LHCN-M2 (cell line): ENCODE data around the gene MKNK1. TPM values are rescaled to one million over a fixed set of nuclear protein-coding genes. Genes with fewer than 3 reads are reported as not detected.
A peak's percentile ranks its signal among the peaks of the same experiment; 100 is the strongest.
"Not testable (repeated sequence)": the region's sequence is repeated elsewhere in the genome, so short reads cannot be mapped to it uniquely, and the experiment has no call there.

ENCODE experiments used
- DNase-seq: peaks from one replicate; pipeline ENCODE4 v3.0.0-alpha.2; 2012; ENCODE audit warnings: low read depth
- polyA plus RNA-seq: library from polyadenylated mRNA; unstranded; fragments of >200 nt; gene quantifications from one replicate; pipeline ENCODE4 v1.2.1, GENCODE V29; 2012; ENCODE audit warnings: missing spikeins
- total RNA-seq: library from RNA; depleted of rRNA; stranded (reverse); fragments of >200 nt; gene quantifications from 2 replicates; pipeline ENCODE4 v1.2.3, GENCODE V29; 2014; rRNA removed

MKNK1 gene
- 7.3 and 12.6 TPM in 2 replicates for total RNA-seq
- polyA plus RNA-seq, result 18.9 TPM

DNA sequence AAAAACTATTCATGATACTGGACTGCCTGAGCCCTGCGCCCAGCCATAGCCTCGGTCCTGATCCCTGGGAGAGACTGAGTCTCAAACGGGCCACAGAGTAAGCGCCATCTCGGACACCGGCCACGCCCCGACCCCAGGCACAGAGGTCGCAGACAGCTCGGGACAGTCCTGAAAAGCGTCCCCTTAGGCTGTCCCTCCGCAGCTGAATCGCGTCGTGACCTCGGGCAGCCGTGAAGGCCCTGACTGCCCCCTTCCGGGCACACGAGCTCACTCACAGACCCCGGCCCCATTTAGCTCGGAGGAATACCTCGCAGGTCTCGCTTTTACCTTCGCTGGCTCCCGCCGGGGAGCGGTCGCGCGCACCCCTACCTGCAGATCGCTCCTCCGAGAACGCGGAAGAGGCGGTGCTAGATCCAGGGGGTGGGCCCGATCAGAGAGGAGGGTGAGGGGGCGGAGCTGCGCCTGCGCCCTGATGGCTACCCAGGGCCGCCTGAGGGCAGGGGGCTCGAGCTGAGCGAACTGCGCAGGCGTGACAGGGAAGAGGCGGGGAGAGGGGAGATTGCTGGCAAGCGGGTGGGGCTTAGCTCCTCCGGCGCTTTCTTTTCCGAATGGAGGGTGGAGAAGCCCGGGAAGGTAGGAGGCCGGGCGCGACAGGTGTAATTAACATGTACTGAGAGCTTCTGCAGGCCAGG, at the start of gene MKNK1:
TSS of gene MKNK1 (minus strand) at position 411 of the 692 bp plus-strand sequence. CDS start 20,941 bp downstream, outside the sequence.
- peak; percentile 86 for DNase-seq

- DNase-seq, result no peak
Observed at GRCh38 chr1:46653405-46653958, 49.4 kb upstream of the MKNK1 start.

DNA sequence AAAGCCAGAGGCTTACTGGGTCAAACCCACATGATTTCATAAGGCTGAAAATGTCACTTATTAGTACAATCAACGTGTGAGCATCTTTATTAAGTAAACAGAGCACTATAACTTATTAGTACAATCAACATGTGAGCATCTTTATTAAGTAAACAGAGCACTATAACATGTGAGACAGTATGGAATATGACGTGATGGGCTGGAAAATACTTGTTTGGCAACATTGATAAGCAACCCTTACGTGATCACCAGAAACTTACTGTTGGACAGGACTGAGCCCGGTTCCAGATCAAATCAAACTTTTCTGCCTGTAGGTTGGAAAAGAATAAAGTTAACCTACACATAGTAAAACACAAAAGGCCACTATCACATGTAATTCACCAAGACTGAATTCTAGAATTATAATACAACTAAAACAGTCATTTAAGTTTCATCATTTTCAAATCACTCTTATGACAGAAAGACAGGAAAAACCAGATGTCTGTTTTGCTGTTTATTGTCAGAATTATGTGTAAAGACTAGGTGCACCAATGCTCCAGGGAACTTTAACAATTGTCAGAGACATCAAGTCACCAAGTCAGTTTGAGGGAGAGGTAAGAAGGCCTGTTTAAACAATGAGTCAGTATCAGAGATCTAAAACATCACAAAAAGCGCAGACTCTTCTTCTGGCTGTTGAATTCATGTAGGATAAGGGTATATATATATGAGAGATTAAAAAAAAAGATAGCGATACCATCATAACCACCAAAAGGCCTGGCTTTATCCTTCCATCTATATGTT, 48.4 kb upstream of the MKNK1 start:
- DNase-seq, result no peak

DNA sequence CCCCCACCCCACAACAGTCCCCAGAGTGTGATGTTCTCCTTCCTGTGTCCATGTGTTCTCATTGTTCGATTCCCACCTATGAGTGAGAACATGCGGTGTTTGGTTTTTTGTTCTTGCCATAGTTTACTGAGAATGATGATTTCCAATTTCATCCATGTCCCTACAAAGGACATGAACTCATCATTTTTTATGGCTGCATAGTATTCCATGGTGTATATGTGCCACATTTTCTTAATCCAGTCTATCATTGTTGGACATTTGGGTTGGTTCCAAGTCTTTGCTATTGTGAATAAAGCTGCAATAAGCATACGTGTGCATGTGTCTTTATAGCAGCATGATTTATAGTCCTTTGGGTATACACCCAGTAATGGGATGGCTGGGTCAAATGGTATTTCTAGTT, 47.1 kb upstream of the MKNK1 start:
- not testable (repeated sequence) for DNase-seq

DNA sequence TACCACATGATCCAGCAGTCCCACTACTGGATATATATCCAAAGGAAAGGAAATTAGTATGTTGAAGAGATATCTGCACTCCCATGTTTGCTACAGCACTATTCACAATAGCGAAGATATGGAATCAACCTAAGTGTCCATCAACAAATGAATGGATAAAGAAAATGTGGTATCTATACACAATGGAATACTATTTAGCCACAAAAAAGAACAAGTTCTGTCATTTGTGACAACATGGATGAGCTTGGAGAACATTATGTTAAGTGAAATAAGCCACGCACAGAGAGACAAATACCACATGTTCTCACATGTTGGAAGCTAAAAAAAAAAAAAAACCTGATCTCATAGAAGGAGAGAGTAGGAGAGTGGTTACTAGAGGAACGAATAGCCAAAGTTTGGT, 46.4 kb upstream of the MKNK1 start:
- DNase-seq, result no peak

DNA sequence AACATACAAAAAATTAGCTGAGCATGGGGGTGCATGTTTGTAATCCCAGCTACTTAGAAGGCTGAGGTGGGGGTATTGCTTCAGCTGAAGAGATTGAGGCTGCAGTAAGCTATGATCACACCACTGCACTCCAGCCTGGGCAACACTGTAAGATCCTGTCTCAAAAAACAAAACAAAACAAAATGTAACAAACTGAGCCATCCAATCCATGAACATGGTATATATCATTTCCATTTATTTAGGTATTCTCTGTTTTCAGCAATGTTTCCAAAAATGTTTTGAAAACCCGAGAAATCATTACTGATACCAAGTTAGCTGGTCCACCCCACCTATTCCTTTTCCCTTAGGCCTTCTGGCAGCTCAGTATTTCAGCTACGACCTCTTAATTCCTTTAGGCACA, 45.7 kb upstream of the MKNK1 start:
- no peak for DNase-seq

DNA sequence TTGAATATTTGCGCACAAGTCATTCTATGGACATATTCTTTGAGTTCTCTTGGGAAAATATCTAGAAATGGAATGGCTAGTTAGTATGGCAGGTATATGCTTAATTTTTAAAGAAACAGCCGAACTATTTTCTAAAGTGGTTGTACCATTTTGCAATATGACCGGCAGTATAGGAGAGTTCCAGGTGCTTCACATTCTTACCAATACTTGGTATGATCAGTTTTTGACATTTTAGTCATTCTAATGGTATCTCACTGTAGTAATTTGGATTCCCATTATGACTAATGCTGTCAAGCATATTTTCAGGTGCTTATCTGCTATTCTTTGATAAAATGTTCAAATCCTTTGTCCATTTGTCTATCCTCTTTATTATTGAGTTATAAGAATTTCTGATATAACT, 43.5 kb upstream of the MKNK1 start:
- no peak for DNase-seq

- no peak for DNase-seq
Observed at GRCh38 chr1:46646844-46647243, 42.8 kb upstream of the MKNK1 start.

GRCh38 chr1:46646331-46646730, 42.3 kb upstream of the MKNK1 start:
- DNase-seq, result no peak

DNA sequence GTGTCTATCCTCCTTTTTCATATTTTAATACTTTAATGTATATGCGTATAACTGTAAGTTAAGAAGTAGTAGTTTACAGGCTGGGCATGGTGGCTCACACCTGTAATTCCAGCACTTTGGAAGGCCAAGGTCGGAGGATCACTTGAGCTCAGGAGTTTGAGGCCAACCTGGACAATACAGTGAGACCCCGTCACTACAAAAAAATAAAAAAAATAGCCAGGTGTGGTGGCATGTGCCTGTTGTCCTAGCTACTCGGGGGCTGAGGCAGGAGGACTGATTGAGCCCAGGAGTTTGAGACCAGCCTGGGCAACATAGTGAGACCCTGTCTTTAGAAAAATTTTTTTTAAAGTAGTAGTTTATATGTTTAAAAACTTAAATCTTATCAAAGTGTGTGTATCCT, 41.7 kb upstream of the MKNK1 start:
- DNase-seq, result no peak

DNA sequence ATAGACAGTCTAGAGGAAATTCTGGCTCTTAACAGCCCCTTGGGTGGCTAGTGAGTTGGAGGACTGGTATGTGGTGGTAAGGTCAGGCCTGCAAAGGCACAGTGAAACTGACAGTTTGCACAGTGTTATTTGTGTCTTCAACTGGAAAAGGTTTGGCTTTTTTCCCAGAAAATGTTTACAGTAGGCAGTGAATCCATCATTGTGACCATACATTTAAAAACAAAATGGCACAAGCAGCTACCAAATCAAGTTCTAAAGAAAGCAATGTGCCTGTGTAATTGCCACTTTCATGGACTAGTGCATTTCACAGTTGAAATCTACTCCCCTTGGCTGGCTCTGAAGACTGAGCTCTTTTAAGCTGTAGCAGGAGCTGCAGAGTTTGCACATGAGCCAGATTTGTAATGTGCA, 39.3 kb upstream of the MKNK1 start:
- peak; percentile 86 for DNase-seq

- no peak for DNase-seq
Observed at GRCh38 chr1:46642115-46642680, 38.1 kb upstream of the MKNK1 start.

- no peak for DNase-seq
Observed at GRCh38 chr1:46639547-46639946, 35.5 kb upstream of the MKNK1 start.

GRCh38 chr1:46638921-46639320, 34.9 kb upstream of the MKNK1 start:
- no peak for DNase-seq

DNA sequence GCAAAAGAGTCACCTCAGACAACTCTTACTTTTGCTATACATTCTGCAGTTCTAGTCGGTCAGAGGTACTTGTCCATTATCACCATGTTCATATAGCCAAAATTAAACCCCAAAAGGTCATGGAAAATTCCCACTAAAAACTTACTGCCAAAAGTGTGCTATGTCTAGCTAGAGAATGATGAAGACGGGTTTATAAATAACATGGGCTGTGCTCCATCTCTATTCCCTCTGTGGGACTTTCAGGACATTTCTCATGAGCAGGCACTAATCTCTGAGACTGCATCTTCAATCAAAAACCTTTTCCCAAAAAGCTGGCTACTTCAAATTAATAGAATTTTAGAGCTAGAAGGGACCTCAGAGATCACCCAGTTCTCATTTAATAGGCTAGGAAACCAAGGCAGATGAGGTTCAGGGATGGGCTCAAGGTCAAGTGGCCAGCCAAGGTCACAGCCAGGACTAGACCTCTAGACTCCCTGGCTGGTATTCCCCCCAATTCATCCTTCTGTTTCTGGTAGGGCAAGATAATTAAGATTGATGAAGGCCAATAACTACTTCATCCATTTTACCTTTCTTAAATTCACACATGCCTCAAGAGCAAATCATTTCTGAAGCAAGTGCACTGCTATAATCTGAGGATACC, 33.5 kb upstream of the MKNK1 start:
- no peak for DNase-seq

DNA sequence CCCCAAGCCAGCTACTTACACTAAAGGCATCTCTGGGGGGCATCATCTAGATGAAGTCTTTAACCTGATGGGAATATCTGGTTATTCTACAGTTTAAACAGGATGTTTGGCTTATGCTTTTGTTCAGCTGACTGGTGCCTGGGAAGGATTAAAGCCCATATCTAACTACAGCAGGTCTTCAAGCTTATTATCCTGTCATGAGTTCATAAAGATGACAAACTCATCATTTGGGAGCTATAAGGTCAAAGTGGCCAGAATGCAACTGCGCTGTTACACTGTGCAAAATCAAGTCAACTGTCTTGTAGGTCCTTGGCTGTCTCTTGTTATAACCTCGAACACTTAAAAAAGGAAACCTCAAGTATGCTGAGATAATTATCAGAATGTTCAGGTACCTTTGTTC, 31.1 kb upstream of the MKNK1 start:
- no peak for DNase-seq

DNA sequence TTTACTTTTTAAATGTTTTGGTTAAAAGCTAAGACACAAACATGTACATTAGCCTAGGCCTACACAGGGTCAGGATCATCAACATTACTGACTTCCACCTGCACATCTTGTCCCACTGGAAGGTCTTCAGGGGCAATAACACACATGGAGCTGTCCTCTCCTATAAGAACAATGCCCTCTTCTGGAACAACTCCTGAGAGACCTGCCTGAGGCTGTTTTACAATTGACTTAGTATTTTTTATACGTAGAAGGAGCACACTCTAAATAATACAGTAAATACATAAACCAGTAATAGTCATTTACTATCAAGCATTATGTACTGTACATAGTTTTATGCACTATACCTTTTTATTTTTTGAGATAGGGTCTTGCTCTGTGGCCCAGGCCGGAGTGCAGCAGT, 26.7 kb upstream of the MKNK1 start:
- DNase-seq, result no peak

DNA sequence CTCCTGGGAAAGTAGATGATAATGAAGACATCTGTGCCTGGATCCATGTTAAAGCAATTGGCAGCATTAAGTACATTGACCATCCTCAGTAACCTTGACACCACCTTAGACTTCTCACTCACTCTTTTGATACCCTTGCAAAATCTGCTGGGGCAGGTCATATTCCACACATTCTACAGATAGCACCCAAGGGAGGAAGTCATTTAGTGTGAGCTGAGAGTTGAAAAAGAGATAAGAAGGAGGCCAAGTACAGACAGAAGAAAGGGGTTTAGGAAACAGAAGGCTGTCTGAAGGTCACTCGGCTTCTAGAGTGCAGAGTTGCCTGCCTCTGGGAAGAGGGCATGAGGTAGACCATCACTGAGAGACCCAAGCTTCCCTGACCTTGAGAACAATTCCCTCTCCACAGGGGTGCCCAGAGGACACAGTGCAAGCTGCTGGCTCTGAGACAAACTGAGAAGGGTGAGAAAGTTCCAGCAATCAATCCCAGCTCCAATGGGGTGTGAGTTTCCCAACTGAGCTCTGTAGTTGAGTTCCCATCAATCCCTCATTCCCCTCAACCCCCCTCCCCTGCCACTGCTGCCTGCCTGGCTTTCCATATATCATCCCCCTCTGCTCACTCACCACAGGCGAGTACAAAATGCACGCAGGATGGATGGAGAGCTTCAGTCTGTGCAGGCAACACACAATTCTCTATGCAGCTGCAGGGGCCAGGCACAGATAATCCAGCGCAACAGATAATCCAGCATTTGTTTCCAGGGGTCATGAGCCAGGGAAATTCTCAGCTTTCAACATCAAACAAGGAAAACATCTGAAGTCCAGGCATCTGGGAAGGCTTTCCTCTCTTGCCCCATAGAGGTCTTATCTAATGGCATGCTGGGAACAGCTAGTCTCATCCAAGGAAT, 19.9 kb upstream of the MKNK1 start:
- no peak for DNase-seq

DNA sequence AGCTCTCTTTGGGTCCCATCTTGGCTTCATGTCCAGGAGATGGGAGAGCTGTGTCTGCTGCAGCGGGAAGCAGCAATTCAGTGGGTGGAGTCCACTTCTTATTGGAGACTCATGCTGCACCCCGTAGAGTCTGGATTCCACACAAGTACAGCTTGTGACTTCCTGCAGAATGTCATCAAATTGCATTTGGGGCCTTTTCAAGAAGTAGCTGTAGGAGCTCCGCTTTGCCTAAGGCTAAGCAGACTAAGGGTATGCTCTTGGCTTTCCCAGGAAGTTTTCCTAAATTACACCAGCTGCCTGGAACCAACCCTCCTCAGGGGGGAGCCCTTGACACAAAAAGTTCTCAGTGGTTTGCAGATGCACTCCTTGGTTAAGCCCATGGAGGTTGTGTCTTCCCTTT, 18.3 kb upstream of the MKNK1 start:
- peak; percentile 42 for DNase-seq

GRCh38 chr1:46621930-46622329, 17.9 kb upstream of the MKNK1 start:
- DNase-seq, result peak; percentile 14
